Measurements from ENCODE around the gene EPHX1.
"Not testable (repeated sequence)": the region's sequence is repeated elsewhere in the genome, so short reads cannot be mapped to it uniquely, and the experiment has no call there.

The EPHX1 gene

DNA sequence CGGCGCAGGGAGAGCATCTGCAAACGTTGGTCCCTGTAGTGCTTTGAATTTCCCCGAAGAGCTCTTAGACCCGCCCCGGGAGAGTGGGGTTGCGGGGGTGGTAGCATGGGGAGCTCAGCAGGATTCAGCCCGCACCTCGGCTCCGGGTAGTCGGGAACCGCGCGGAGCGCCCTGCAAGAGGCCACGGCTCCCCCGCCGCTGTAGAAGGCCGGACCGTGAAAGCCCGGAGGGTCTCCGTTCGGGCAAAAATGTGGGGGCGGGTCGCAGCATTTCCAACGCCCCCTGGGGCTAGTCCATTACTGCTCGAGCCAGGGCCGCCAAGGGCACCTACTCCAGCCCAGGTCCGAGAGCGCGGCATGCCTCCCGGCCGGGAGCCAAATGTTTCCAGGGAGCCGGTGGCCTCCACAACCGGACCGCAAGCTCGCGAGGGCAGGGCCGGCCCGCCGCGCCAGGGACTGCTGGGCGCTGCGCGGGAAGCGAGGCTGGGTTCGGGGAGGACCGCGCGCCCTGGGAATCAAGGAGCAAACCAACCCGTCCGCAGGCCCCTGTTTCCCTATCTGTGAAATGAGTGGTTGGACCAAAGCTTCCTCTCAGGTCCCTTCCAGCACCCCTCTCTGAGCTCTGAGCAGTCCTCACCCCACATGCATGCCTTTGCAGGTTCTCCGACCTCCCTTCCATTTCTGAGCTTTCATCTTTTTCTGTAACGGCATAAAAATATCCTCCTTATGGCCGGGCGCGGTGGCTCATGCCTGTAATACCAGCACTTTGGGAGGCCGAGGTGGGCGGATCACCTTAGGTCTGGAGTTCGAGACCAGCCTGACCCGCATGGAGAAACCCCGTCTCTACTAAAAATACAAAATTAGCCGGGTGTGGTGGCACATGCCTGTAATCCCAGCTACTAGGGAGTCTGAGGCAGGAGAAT, 73.0 kb downstream of the EPHX1 start:
- peaks cover 36 to 41% of the 10 kb centered on the region in 2 donors for H3K4me1 Mint-ChIP-seq (ENCODE audit: low read depth in 2 of 2)
- no peaks in the 10 kb centered on the region for H3K27me3 Mint-ChIP-seq
- H3K9me3 Mint-ChIP-seq = no peaks in the 10 kb centered on the region
- H3K36me3 Mint-ChIP-seq (ENCODE audit: insufficient read depth) = peaks cover 7% of the 10 kb centered on the region
- ATAC-seq (replicated peaks) (peak; percentile 40), DNase-seq (no peak)
- peak overlapping the region; percentile 91 to 93 for H3K4me3 Mint-ChIP-seq
- H3K27ac Mint-ChIP-seq = peak overlapping the region; percentile 67 to 91

DNA sequence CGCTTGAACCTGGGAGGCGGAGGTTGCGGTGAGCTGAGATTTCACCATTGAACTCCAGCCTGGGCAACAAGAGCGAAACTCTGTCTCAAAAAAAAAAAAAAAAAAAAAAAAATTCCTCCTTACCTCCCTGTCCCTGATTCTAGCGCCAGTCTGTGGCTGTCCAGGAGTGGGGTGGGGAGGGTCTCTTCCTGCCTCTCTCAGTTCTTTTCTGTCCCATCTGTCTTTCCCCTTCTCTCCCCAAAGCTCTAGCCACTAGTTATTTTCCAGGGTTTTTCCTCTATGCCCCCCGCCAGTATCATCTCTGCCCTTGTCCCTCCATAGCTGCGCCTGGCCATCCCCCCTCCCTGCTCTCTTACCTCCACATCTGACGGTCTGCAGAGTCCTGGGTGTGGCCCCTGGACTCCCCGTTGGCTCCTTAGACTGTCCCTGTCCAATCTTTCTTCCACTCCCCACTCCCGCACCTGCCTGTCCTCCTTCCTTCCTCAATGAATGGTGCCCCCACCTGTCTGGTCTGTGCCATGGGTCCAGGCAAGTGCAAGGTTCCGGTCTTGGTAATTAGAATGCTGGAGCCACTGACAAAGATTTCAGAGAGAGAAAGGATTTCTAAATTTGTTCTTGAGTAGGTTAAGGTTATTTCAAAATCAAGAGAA, 73.8 kb downstream of the EPHX1 start:
- H3K4me3 Mint-ChIP-seq = peak overlapping the region; percentile 91 to 93
- no peaks in the 10 kb centered on the region for H3K27me3 Mint-ChIP-seq
- H3K9me3 Mint-ChIP-seq = no peaks in the 10 kb centered on the region
- no peak for DNase-seq
- no peak for ATAC-seq (replicated peaks)
- H3K36me3 Mint-ChIP-seq (ENCODE audit: insufficient read depth) = peaks cover 7% of the 10 kb centered on the region
- peak overlapping the region; percentile 67 to 91 for H3K27ac Mint-ChIP-seq
- peaks cover 29 to 33% of the 10 kb centered on the region in 2 donors for H3K4me1 Mint-ChIP-seq (ENCODE audit: low read depth in 2 of 2)

DNA sequence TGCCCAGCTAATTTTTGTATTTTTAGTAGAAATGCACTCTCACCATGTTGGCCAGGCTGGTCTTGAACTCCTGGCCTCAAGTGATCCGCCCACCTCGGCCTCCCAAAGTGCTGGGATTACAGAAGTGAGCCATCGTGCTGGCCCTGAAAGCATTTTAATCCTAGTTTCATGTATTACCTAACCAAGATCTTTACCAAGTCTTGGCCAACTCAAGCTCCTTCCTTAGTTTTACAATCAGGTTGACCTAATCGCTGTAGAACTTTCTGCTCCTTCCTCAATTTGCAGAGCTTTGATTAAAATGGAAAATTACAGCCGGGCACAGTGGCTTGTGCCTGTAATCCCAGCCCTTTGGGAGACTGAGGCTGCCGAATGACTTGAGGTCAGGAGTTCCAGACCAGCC, 75.4 kb downstream of the EPHX1 start:
- H3K4me1 Mint-ChIP-seq (ENCODE audit: low read depth in 2 of 2) = peaks cover 14 to 24% of the 10 kb centered on the region in 2 donors
- no peak overlapping the region for H3K4me3 Mint-ChIP-seq
- no peaks in the 10 kb centered on the region for H3K9me3 Mint-ChIP-seq
- H3K27me3 Mint-ChIP-seq = no peaks in the 10 kb centered on the region
- ATAC-seq (replicated peaks) (no peak), DNase-seq (no peak)
- peaks cover 4% of the 10 kb centered on the region for H3K36me3 Mint-ChIP-seq (ENCODE audit: insufficient read depth)
- H3K27ac Mint-ChIP-seq = no peak overlapping the region

DNA sequence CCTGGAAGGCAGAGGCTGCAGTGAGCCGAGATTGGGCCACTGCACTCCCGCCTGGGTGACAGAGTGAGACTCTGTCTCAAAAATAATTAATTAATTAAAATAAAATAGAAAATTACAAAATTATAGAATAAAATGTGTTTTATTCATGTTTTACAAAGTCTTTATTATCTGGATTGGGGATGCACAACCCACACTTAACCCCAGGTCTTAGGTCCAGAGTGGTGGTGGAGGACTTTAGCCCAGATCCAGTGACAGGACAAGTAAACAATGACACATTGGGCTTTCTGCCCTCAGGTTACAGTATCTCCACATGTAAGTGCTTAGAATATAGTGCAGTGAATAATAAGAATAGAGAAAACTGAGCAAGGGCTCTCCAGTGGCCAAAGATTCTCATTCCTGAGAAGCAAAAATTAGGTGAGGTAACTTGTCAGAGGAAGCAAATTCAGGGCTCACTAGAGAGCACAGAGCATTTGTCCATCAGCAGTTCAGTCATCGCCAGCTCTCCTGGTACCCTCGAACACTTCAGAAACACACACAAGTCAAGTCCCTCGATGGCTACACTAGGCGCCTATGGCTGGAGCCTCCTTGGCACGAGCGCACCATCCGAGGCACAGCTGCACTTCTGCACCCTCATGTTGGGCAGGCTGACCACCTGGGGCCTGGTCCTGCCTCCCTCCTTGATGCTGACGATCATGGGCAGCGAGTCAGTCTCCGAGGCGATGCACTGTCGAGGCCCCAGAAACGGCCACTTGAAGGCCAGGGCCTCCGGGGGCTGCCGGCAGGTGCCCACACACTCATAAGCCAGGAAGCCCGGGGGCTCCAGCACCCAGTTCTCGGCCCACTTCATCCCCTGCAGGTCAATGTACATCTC, 76.5 kb downstream of the EPHX1 start:
- Mint-ChIP-seq H3K27me3 (no peaks in the 10 kb centered on the region), H3K4me3 (no peak overlapping the region), H3K4me1 (ENCODE audit: low read depth in 2 of 2) (peaks cover 7 to 17% of the 10 kb centered on the region in 2 donors), H3K9me3 (no peaks in the 10 kb centered on the region), H3K27ac (no peak overlapping the region), H3K36me3 (ENCODE audit: insufficient read depth) (peaks cover 4% of the 10 kb centered on the region)
- no peak for ATAC-seq (replicated peaks)
- no peak for DNase-seq

DNA sequence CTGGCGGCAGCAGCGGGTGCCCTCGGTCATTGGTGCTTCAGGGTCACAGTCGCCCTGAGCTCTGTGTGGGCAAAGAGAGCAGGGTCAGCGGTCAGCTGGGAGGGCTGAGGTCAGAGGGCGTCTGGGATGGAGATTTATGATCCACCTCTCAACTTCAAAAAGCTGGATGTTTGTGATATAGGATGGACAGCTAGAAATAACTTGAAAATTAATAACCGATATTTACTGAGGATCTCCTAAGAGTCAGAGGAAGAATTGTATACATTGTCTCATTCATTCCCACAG, 77.0 kb downstream of the EPHX1 start:
- Mint-ChIP-seq H3K27ac (no peak overlapping the region), H3K4me3 (no peak overlapping the region), H3K4me1 (ENCODE audit: low read depth in 2 of 2) (peaks cover 7 to 16% of the 10 kb centered on the region in 2 donors), H3K27me3 (no peaks in the 10 kb centered on the region), H3K36me3 (ENCODE audit: insufficient read depth) (peaks cover 4% of the 10 kb centered on the region), H3K9me3 (no peaks in the 10 kb centered on the region)
- DNase-seq (no peak), ATAC-seq (replicated peaks) (no peak)

DNA sequence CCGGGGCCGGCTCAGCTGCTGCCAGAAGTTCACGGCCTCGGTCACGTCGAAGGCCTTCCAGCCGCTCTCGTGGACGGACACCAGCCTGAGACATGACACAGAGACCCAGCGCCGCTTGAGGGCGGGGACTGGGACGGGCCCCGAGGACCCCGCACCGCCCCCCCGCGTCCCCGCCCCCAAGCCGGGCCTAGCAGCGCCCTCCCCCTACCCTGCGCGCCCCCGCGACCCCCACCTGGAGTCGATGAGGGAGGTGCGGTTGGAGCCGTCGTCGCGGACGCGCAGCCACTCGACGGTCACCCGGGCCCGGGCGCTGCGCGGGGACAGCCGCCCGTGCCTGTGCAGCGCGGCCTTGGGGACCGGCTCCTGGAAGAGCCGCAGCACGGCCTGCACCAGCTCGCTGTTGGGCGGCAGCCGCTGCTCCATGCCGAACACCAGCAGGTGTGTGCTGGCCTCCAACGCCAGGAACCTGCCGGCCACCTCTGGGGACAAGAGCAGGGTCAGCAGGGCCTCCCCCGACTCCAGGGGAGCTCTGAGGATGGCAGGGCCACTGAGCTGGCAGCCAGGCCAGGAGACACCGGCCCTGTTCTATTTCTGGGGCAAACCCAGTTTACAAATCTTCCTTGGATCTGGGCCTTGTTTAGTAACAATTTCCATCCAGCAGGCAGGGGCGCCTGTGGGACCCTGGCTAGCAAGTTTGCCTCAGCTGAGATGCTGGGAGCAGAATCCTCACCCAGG, 77.8 kb downstream of the EPHX1 start:
- peaks cover 7 to 16% of the 10 kb centered on the region in 2 donors for H3K4me1 Mint-ChIP-seq (ENCODE audit: low read depth in 2 of 2)
- H3K36me3 Mint-ChIP-seq (ENCODE audit: insufficient read depth); DNase-seq; ATAC-seq (replicated peaks); H3K9me3 Mint-ChIP-seq; H3K27me3 Mint-ChIP-seq; H3K27ac Mint-ChIP-seq; H3K4me3 Mint-ChIP-seq: not testable (repeated sequence)

DNA sequence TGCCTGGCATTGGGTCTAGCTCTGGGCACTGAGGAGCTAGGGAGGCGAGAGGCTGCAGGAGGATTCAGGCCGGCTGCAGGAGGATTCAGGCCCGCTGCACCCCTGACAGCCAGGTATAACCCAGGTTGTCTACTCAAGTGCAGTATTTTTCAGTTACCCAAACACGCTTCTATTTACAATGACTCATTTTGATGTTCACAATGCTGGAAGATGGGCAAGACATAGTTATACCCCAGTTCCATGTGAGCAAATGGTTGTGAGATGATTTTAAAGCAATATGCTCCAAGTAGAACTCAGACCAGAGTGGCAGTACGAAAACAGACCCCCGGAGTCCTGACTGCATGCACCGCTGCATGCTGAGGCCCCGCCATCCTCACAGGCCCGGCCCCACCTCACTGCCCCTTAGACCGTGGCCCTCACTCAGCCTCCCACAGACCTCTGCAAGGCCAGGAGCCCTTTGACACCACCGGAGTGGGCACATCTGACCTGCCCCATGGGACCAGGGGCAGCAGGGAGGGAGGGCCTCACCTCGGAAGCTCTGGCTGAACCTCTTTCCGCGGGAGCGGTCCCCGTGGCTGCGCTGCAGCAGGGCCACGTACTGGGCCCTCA, 78.5 kb downstream of the EPHX1 start:
- ATAC-seq (replicated peaks) = no peak
- Mint-ChIP-seq H3K4me3 (no peak overlapping the region), H3K9me3 (no peaks in the 10 kb centered on the region), H3K4me1 (ENCODE audit: low read depth in 2 of 2) (peaks cover 4 to 12% of the 10 kb centered on the region in 2 donors), H3K27ac (no peak overlapping the region), H3K27me3 (no peaks in the 10 kb centered on the region), H3K36me3 (ENCODE audit: insufficient read depth) (peaks cover under 1% of the 10 kb centered on the region)
- DNase-seq = no peak

DNA sequence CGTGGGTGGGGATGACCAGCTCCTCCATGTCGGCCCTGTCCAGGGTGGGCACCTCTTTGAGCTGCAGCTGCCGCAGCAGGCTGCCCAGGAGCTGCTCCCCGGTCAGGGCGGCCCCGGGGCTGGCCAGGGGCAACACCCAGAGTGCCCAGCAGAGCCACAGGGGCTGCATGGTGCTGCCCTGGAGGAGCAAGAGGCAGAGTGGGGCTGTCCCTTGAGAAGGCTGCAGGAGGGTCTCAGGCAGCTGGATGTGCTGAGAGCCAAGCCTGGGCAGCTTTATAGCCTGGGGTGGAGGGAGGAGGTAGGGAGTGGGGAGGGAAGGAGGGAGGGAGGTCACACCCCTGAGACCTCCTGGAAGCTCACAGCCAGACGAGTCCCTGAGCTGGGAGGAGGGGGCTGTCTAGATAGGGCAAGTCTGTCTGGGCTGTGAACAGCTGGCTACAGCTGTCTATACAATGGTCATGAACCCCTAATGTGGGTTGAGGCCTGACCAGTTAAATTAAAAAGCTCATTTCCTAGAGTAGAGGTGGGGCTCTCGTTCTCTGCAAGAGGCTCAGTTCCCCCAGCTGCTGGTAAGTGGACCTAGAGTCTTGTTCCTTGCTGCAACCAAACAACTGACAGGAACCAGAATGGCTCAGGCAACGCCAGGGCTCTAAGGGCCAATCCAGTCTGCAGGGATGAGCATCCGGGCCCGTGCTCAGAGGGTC, 79.1 kb downstream of the EPHX1 start, which contains the start of gene LEFTY1:
TSS of gene LEFTY1 (minus strand) at position 249 of the 704 bp plus-strand sequence. CDS start at position 169, 80 bp downstream.
- H3K27me3 Mint-ChIP-seq = no peaks in the 10 kb centered on the region
- no peak within 1 kb of the TSS for H3K4me3 Mint-ChIP-seq
- H3K9me3 Mint-ChIP-seq = no peaks in the 10 kb centered on the region
- DNase-seq = no peak
- H3K4me1 Mint-ChIP-seq (ENCODE audit: low read depth in 2 of 2) = peaks cover 0 to 12% of the 10 kb centered on the region in 2 donors
- ATAC-seq (replicated peaks) = no peak
- no peaks in the 10 kb centered on the region for H3K36me3 Mint-ChIP-seq (ENCODE audit: insufficient read depth)
- peak within 1 kb of the TSS in 1 of 2 donors; percentile 53 for H3K27ac Mint-ChIP-seq

DNA sequence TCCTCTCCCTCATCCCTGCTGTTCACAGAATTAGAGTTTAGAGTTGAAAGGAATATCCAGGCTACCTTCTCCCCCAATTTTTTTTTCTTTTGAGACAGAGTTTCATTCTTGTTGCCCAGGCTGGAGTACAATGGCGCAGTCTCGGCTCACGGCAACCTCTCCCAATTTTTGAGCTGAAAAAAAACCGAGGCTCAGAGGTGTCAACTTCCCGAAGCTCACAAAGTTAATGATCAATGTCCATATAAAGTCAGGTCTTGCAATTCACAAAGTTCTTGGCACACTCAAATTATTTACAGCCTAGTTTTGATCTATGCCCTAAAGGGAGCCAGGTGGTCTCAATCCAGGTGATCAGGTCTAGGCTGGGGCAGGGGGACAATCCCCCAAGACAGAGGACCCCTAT, 79.8 kb downstream of the EPHX1 start:
- H3K4me3 Mint-ChIP-seq = no peak overlapping the region
- H3K36me3 Mint-ChIP-seq (ENCODE audit: insufficient read depth) = no peaks in the 10 kb centered on the region
- H3K27ac Mint-ChIP-seq = peak overlapping the region in 1 of 2 donors; percentile 53
- no peak for ATAC-seq (replicated peaks)
- no peaks in the 10 kb centered on the region for H3K27me3 Mint-ChIP-seq
- peaks cover 0 to 12% of the 10 kb centered on the region in 2 donors for H3K4me1 Mint-ChIP-seq (ENCODE audit: low read depth in 2 of 2)
- H3K9me3 Mint-ChIP-seq = no peaks in the 10 kb centered on the region
- DNase-seq = no peak

DNA sequence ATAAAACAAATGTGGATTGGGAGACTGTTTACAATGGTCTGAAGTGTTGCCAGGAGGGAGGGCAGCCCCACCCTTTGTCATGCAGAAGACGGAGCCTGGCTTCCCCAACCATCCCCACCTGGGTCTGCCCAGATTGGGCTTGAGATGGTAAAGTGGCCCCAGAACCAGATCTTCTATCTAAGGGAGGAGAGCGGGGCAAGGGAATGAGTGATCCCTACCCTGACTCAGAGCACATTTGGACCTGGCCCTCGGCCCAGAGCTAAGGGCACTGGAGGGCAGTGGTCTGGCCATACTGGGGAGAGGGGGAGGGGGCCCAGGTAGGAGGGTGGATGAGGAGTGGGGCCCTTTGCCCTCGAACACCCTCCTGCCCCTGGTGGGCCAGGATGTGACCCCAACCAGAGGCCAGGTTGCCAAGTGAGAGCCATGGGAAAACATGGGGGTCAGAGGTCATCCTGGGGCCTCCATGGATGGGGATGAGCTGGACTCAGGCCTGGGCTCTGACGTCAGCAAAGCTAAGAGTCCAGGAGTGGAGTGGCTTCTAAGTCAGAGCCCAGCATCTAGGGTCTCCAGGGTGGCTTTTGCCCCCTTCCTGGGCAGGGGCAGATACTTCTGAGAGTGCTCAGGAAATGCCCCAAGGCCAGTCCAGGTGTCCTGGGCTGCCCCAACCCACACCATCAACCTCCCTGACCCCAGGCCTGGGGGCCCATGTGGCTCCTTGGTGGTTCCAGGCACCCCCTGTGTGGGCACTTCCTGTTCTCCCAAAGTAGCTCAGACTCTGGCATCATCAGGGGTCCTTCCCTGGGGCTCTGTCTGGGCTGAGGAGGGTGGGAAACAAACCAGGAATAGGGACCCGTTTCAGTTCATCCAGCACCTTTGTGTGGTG, 80.7 kb downstream of the EPHX1 start:
- DNase-seq (no peak), ATAC-seq (replicated peaks) (no peak)
- Mint-ChIP-seq H3K4me1 (ENCODE audit: low read depth in 2 of 2) (peaks cover 0 to 12% of the 10 kb centered on the region in 2 donors), H3K36me3 (ENCODE audit: insufficient read depth) (peaks cover 3% of the 10 kb centered on the region), H3K4me3 (no peak overlapping the region), H3K27ac (peak overlapping the region in 1 of 2 donors; percentile 53), H3K9me3 (no peaks in the 10 kb centered on the region), H3K27me3 (no peaks in the 10 kb centered on the region)

DNA sequence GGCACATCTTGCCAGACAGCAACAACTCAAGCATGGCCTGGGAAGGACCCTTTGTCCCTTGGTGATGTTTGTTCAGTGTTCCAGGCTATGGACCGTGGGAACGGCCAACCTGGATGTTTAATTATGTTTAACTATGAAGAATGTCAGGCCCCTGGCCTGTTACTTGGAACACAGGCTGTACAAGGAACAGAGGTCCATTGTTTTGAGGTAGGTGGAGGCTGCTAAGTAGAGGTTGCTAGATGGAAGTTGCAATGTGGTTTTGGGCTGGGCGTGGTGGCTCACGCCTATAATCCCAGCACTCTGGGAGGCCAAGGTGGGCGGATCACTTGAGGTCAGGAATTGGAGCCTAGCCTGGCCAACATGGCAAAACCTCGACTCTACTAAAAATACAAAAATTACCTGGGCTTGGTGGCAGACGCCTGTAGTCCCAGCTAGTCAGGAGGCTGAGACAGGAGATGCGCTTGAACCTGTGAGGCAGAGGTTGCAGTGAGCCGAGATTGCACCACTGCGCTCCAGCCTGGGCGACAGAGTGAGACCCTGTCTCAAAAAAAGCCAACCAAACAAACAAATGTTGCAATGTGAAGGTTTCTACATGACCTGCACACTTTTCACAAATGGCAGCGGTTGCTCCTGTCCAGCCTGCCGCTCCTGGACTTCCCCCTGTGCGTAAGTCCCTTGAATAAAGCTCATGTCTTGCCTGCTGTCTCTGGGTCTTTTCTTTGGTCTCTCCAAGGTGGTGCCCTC, 81.5 kb downstream of the EPHX1 start:
- Mint-ChIP-seq H3K27ac (no peak overlapping the region), H3K4me1 (ENCODE audit: low read depth in 2 of 2) (peaks cover 6 to 12% of the 10 kb centered on the region in 2 donors), H3K4me3 (no peak overlapping the region), H3K27me3 (no peaks in the 10 kb centered on the region), H3K36me3 (ENCODE audit: insufficient read depth) (peaks cover 7% of the 10 kb centered on the region), H3K9me3 (no peaks in the 10 kb centered on the region)
- no peak for DNase-seq
- ATAC-seq (replicated peaks) = no peak

Data from effector memory CD8-positive, alpha-beta T cell (primary cell).